HUDEP-2 (cell line): ENCODE data around the gene WDR44.
"Not testable (repeated sequence)": the region's sequence is repeated elsewhere in the genome, so short reads cannot be mapped to it uniquely, and the experiment has no call there.

Experiments
- DNase-seq, 76 experiments: peaks; one replicate each; lab custom pipeline; 2025; ENCODE audit not compliant: unreplicated experiment in 76 of 76; lab: John Stamatoyannopoulos, UW

WDR44 gene

DNA sequence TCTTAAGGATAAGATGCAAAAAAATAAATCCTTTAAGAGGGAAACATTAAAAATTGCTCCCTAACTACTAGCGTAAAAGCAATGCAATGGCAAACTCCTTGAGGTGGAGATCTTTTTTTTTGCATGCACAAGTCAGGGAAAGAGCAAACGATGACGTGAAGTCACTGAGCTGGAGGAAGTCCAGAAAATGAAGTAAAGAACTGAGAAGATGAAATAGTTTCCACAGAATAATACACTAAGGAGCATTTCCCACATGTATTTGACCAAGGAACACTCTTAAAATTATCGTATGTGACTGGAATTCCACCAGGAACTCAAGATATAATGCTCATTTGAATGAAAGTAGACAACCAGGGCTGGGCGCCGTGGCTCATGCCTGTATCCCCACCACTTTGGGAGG lies 128.7 kb downstream of the WDR44 start:
- no peak for DNase-seq

GRCh38 chrX:118475903-118476302 lies 130.0 kb downstream of the WDR44 start:
- DNase-seq, result no peak

DNA sequence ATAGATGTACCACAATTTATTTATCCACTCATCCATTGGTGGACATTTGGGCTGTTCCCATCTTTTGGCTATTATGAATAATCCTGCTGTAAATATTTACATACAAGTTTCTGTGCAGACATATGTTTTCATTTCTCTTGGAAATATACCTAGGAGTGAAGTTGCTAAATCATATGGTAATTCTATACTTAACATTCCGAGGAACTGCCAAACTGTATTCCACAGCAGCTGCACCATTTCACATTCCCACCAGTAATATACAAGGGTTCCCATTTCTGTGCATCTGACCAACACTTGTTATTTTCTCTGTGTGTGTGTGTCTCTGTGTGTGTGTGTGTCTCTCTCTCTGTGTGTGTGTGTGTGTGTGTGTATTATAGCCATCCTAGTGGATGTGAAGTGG lies 134.3 kb downstream of the WDR44 start:
- DNase-seq, result no peak

DNA sequence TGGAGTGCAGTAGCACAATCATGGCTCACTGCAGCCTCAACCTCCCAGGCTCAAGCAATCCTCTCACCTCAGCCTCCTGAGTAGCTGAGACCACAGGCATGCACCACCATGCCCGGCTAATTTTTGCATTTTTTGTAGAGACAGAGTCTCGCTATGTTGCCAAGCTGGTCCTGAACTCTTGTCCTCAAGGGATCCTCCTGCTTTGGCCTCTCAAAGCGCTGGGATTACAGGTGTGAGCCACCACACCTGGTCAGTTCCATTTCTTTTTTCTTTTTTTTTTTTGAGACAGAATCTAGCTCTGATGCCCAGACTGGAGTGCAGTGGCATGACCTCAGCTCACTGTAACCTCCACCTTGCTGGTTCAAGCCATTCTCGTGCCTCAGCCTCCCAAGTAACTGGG lies 136.5 kb downstream of the WDR44 start:
- DNase-seq, result not testable (repeated sequence)

GRCh38 chrX:118484216-118484903 lies 138.5 kb downstream of the WDR44 start:
- no peak for DNase-seq

GRCh38 chrX:118486693-118487092 lies 140.8 kb downstream of the WDR44 start:
- not testable (repeated sequence) for DNase-seq

DNA sequence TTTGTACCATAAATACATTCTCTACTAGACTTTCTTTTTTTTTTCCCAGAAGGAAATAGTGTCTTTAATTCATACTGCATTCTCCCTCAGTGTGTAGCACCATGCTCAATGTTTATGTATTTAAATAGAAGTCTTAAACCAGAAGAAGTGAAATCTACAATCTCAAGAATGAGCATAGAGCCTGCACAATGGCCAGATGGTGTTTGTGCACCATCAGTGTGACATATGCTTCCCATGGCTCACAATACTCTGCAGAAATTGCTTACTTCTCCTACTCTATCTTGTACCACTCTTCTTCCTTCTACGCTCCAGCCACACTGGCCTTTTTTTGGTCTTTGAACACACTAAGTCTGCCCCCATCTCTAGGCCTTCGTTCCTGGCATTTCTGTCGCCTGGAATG lies 147.1 kb downstream of the WDR44 start:
- no peak for DNase-seq

DNA sequence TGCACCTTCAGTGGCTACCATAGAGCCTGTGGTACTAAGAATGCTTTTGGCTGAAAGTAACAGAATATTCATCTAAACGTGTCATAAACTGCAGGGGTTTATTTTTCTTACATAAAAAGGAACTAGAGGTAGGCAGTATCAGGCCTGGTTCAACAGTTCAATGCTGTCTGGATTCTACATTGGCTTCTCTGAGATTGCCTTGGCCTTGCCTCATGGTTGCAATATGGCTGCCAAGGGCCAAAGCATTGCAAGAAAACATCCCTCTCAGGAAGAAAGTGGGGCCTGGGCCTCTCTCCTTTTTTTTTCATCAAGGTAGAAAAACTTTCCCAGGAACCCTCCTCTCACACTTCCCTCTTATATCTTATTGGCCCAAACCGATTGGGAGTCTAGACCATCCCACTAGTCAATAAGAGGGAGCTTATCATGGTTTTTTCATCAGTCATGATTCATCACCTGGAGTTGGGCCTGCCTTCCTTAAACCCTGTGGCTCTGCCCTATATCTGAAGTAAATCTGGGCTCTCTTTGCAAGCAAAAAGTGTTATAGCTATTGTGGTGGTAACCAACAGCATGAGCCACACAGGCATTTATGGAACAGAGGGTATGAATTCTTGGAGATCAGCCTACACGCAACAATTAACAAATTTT lies 147.9 kb downstream of the WDR44 start:
- no peak for DNase-seq

GRCh38 chrX:118495061-118495921 lies 149.4 kb downstream of the WDR44 start, which contains the start of gene DOCK11:
DOCK11 (plus strand) TSS chrX:118495815; CDS start chrX:118495972, 157 bp downstream.
- DNase-seq, result peak in 75 of 76 experiments; percentile 0 to 82 (median 54)

- DNase-seq, result peak in 32 of 76 experiments; percentile 0 to 37 (median 5)
These were observed 150.3 kb downstream of the WDR44 start for GRCh38 chrX:118495958-118496762.

DNA sequence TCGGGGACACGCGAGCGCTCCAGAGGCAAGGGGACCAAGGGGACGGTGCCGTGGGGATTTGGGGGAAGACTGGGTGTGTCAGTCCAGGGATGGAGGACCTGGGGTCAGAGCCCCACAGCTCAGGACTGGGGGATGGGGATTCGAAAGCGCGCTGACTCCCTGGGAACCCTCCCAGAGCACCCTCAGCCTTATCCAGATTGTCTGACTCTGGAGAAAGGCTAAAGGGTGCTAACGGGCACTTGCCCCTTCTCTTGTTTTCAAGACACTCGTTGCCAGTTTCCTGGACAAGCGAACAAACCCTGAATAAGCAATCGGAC lies 150.8 kb downstream of the WDR44 start:
- DNase-seq, result peak in 1 of 76 experiments; percentile 1

GRCh38 chrX:118497180-118497818 lies 151.4 kb downstream of the WDR44 start:
- no peak for DNase-seq

- no peak for DNase-seq
These were observed 152.4 kb downstream of the WDR44 start for GRCh38 chrX:118498351-118498750.

- no peak for DNase-seq
These were observed 152.8 kb downstream of the WDR44 start for GRCh38 chrX:118498755-118499154.

DNA sequence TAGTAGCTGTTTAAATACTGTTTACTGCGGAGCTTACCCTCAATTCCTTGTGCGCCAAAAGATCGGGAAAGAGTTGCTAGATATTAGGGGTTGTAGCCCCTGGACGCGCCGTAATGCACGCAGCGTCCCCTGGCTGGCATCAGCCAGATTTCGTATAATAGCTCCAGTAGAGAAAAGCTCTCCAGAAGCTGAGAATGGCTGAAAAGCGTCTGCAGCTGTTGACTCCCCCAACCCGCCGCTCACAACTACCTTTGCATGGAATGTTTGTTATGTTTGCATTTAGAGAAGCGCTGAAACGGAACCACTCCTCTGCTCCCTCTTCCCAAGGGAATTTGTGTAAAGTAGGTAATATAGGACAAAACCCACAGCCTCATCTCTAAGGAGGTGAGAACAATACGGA lies 153.4 kb downstream of the WDR44 start:
- no peak for DNase-seq
